Activated gamma-delta T cell (primary cell): ENCODE results near the gene HES5.

ENCODE experiments used
- DNase-seq: peaks from one replicate; lab custom pipeline; 2025; lab: John Stamatoyannopoulos, UW

The HES5 gene

DNA sequence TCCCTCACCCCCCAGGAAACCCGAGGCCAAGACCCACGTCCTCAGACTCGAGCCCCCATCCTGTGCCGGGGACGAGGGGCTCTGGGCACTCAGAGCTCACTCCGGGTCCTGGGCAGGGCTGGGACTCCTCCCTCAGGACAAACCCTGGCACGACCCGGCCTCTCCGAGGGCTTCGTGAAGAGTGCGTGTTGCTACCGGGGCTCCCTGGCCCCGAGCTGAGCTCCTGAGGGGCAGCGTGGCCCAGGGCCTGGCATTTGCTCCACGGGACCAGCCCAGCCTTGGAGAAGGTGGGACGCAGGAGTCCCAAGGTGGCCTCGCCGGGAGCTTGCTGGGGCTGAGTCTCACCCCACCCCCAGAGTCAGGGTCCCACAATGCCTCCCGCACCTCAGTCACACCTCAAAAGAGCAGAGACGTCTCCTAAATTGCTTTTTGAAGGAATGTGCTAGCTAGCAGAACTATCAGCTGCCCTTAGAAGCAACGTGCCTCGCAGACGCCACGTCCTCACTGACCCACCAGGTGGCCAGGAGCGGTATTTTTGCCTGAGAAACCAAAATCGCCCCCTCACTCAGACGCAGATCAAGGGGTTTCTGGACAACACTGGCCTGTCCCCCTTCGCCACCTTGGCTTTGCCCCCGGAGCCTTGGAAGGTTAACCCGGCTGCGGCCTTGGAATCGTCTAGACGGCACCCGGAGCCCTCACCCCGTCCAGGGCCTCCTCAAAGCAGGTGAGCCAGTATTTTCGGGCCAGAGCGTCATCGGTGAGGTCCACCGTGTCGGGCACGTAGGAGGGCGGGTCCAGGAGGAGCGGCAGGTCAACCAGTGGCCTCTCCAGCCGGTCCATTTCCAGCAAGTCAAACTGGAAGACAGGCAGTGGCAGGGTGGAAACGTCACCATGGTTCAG is 14.9 kb downstream of the HES5 start:
- no peak for DNase-seq

DNA sequence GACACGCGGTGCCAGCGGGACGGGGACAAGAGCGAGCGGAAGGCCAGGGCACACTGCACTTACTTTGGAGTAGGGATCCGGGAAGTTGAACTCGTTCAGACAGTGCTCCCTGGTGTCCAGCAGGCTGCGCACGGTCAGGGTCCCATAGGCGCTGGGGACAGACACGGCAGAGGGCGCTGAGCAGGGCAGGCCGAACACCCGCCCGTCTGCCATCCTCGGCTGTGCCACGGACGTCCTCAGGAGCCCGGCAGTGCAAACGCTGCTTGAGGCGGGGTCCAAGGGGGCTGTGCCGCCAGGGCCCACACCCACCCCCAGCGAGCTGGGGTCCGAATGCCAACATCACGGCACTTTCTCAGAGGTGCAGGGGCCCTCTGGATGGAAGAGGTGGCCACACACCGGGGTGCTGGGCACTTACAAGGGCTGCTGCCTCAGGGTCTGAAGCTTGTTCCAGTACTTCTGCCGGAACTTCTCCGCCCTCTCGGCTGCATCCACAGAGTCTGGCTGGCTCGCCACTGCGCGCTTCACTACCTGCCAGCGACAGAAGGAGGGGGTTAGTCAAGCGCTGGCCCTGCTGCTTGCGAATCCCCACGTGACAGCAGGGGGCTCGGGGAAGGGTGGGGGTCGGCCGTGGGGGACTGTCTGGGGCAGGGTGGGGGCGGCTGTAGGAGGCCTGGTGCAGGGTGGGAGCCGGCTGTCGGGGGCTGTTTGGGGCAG is 16.0 kb downstream of the HES5 start:
- DNase-seq, result no peak

DNA sequence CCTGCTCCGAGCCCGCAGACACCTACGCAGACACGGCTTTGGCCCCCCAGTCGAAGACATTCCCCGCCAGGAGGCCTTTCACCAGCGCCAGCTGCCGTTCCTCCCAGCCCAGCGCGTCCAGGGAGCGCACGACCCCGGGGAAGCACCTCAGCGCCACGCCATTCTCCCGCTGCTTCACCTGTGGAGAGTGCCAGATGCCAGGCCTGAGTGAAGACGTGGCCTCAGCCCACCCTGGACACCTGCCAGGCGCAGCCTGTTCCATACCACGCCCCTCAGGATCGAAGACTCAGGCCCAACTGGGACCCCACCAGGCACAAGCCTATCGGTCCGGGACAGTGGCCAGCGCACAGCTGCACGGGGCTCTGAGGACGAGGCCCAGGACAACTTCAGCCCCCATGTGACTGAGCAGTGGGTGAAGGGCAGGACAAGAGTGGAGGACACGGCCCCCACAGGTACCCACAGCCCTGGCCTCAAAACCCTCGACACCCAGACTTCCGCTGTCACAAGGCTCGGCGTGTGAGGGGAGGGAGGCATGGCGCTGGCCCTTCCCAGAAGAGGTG is 17.1 kb downstream of the HES5 start:
- DNase-seq, result no peak

DNA sequence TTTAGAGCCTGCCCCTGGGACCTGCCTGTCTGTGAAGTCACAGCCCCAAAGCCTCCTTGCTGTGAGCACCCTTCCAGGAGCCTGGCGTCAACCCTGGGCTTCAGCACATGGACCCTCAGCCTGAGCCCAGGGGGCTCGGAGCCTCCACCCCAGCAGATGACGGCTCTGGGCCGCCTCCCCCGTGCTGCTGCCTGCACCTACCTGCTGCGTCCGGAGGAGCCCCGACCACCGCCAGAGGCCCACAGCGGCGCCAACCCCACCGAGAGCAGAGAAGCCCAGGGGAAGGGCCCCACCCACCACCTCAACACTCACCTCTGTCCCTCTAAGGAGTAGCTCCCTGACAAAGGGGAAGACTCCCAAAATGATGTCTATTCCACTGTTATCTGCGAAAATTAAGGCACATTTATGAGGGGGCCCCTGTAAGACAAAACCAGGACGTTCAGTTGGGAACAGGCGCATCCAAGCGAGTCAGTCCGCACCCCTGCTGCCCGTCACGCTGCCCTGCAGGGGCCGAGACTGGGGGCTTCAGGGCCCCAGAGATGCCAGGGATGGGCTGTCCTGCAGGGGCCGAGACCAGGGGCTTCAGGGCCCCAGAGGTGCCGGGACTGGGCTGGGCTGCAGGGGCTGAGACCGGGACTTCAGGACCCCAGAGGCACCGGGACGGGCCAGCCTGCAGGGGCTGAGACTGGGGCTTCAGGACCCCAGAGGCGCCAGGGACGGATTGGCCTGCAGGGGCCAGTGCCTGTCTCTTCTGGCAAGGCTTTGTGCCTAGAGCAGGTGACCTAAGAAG is 19.5 kb downstream of the HES5 start:
- no peak for DNase-seq

DNA sequence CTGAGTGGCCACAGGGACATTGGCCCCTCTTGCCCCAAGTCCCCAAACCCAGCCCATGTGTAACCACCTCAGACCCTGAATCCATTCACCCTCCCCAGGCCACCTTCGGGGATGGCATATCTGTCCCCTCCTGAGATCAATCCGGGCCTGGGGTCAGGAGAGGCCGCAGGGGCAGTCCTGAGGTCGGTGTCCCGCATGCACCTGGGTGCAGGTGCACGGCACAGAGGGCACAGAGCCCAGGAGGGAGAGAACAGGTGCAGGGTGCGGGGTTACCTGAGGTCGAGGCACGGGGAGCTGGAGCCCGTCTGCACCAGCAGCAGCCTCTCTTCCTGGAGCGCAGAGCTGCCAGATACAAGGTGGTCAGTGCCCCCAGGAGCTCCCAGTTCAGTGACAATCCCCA is 20.5 kb downstream of the HES5 start:
- no peak for DNase-seq

DNA sequence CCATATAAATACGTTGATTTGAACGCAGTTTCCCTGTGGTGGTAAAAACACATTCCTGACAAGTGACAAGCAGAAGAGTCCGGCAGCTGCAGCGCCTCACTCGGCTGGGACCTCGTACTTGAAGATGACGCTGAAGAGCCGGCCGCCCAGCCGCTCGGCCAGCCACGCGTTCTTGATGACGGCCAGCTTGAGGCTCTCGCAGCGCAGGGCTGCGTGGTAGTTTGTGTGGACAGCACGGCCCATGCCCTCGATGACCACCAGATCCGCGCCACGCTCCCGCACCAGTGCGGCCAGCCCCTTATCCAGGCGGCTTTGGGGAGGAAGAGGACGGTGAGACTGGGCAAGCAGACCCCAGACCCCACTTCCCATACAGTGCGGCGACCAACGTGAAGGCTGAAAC is 21.3 kb downstream of the HES5 start:
- DNase-seq, result no peak

DNA sequence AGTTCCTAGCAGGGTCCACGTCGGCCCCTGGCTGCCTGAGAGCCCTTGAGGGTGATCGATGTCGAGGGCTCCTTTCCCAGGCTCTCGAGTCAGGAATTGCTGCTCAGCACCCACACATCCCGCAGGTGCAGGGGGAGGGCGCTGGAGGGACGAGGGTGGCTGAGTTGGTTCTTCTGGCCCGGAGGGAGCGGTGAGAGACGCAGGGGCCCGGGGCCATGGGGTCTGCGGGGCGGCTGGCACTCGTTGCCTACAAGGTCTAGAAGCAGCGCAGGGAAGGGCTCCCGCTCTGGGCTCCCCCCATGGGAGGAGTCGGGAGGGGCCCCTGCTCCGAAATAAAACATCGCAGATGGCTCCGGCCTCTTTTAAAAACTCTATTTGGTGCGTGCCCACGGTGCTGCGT is 21.9 kb downstream of the HES5 start:
- no peak for DNase-seq

DNA sequence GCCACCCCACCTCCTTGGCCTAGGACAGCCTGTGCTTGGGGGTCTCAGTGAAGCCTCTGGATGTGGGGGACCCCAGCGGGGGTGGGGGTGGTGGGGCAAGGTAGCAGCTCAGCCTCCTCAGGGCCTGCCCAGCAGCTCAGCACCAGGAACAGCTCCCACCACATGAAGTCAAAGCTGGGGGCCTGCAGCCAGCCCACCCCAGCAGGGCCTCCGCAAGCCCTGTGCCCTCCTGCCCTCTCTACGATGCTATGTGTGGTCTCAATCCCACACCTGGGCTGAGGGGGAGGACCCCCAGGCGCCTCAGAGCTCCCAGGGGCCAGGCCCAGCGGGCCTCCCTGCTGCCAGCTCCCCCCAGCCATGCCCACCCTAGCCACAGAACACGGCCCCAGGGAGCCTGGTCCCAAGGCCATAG is 22.3 kb downstream of the HES5 start:
- no peak for DNase-seq

DNA sequence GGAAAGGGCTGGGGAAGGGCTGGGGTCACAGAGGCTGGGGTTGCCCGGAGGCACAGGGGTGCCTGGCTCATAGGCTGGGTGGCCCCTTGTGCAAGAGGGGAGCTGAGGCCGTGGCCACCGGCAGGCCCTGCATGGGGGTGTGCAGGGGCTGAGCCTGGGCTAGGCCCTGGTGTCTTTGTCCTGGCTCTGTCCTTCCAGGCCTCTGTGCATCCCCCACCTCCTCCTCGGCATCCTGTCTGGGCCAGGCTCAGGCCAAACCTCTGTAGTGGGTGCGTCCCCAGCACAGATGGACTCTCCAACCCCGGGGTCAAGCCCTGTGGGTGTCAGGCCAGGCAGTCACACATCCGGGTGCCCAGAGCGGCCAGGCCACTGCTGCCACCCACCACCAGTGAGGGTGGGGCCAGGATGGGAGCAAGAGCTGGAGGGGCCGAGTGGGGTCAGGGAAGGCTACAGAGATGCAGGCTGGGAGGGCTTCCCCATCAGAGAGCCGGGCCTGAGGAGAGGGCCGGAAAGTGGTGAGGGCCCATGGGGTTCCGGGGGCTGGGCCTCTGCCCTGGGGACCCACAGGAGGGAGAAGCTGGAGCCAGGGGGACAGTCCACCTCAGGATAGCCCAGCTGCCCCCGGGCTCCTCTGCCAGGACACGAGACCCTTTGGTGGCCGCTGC is 23.0 kb downstream of the HES5 start:
- no peak for DNase-seq

DNA sequence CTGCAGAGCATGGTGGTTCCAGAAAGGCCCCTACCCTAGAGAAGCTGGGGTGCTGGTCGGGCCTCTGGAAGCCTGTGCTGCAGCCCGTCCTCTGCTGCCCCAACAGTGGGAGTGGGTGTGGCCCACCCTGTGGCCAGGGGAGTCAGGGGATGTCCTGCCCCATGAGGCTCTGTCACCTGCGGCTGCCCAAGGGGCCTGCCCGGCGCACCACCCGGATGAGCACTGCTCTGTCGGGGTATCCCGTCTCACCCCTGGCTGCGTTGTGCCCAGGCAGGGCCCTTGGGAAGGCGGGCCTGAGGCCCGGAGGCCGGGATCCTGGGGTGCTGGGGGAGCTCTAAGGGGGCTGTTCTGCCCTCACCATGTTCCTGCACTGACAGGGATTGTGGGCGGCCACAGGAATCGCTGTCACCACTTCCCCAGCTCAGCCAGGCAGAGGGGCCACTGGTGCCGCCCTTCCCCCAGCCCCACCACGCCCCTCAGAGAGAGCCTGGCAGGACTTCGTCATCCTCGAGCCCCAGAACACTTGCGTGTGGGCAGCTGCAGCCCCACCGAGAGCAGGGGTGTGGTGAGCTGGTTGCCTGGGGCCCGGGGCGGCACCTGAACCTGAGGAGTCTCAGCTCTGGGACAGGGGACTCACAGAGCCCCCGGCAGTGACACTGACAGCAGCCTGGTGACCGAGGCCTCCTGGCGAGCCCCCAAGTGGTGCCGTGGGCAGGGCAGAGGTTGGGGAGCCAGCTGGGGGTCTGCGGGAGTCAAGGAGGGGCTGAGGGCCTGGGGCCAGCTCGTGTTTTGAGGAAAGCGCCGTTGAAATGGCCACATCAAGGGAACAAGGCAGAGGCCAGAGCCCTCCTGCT is 23.8 kb downstream of the HES5 start:
- no peak for DNase-seq

DNA sequence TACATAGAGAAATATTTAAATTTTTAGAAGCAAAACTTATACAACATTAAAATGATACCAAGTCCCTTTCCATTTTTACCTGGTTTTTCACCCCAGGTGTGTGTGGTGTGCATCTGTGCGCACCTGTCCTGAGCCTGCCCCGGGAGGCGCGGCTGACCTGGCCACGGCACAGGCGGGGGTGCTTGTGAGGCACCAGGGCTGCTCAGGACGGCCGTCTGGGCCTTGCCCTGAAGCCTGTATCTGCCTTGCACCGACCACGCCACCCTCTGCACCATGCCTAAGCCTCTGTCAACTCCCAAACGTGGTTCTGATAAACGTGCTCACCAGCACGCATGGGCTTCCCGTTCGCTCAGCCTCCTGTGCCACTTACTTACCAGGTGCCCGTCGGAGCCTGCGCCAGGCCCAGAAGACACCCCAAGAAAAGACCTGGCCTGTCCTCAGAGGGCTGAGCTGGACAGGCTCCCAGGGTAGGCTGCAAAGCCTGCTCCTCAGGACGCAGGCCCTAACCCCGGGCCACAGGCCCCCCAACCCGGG is 24.5 kb downstream of the HES5 start:
- DNase-seq, result no peak

DNA sequence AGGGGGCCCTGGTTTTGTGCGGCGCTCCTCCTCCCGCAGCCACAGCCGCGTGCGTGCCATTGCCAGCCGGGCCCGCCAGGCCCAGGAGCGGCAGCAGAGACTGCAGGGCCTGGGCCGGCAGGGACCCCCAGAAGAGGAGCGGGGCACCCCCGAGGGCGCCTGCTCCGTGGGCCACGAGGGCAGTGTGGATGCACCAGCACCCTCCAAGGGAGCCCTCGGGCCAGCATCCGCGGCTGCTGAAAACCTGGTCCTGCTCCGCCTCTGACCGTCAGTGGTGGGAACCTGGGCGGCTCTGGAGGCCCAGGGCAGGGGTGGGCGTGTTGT is 25.2 kb downstream of the HES5 start:
- DNase-seq, result no peak

DNA sequence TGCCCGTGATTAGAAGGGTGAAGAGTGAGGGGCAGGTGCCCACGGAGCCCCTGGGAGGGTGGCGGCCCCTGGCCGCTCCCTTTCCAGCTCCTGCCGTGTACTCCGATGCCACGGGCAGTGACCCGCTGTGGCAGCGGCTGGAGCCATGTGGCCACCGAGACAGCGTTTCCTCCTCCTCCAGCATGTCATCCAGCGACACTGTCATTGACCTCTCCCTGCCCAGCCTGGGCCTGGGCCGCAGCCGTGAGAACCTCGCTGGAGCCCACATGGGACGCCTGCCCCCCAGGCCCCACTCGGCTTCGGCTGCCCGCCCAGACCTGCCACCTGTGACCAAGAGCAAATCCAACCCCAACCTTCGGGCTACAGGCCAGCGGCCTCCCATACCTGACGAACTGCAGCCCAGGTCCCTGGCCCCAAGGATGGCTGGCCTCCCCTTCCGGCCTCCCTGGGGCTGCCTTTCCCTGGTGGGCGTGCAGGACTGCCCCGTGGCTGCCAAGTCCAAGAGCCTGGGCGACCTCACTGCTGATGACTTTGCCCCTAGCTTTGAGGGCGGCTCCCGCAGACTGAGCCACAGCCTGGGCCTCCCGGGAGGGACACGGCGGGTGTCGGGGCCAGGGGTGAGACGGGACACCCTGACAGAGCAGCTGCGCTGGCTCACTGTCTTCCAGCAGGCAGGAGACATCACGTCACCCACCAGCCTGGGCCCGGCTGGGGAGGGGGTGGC is 25.7 kb downstream of the HES5 start:
- no peak for DNase-seq

DNA sequence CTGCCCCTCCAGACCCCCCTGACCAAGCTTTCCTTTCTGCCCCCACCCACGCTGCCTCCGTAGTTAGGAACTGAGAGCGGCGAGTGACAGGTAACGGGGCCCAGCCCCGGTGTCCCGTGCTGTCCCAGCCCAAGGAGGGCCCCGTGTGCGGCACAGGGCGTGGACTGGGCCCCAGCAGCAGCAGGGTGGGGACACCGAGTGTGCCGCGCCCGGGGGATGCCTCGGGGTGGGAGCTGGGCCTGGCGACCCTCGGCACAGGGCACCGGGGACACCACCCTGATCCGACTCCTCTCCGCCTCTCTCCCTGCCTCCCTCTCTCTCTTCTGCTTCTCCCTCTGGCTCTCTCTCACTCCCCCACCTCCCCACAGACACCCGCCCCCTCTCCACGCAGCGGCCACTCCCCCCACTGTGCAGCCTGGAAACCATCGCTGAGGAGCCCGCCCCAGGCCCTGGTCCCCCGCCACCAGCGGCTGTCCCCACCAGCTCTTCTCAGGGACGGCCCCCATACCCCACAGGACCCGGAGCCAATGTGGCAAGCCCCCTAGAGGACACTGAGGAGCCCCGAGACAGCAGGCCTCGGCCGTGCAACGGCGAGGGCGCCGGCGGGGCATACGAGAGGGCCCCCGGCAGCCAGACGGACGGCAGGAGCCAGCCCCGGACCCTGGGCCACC is 26.4 kb downstream of the HES5 start:
- no peak for DNase-seq

DNA sequence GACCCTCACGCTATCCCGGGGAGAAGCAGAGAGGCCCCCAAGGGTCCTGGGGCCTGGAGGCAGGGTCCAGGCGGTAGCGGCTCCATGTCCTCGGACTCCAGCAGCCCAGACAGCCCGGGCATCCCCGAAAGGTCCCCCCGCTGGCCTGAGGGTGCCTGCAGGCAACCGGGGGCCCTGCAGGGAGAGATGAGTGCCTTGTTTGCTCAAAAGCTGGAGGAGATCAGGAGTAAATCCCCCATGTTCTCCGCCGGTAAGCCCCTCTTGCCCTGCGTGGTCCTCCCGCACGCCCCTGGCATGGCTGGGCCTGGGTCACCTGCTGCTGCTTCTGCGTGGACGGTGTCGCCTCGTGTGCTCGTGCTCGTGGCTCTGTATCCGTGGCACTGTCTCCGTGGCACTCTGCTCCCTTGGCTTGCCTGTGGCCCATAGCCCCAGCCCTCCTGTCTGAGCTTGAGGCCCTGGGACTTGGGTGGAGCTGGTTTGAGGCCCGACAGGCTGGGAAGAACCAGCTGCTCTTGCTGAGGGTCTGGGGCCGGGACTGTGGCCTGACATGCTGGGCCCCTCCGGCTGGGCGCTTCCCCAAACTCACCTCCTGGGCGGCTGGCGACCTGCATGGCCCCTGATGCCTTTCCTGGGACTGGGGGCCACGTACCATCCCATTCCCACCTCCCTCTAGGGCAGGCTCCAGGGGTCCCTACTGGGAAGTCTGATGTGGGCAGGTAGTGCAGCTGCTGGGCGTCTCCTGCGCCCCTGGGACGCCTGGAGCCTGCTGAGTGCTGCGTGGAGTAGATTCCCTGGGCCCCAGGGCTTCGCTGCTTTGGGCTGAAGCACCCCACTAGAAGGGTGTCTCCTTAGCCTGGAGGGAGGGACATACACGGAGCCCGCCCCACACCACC is 27.2 kb downstream of the HES5 start:
- DNase-seq, result no peak

DNA sequence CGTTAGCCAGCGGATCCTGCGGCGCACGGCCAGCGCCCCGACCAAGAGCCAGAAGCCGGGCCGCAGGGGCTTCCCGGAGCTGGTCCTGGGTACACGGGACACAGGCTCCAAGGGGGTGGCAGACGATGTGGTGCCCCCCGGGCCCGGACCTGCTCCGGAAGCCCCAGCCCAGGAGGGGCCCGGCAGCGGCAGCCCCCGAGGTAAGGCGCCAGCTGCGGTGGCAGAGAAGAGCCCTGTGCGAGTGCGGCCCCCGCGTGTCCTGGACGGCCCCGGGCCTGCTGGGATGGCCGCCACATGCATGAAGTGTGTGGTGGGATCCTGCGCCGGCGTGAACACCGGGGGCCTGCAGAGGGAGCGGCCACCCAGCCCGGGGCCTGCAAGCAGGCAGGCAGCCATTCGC is 27.9 kb downstream of the HES5 start:
- no peak for DNase-seq

DNA sequence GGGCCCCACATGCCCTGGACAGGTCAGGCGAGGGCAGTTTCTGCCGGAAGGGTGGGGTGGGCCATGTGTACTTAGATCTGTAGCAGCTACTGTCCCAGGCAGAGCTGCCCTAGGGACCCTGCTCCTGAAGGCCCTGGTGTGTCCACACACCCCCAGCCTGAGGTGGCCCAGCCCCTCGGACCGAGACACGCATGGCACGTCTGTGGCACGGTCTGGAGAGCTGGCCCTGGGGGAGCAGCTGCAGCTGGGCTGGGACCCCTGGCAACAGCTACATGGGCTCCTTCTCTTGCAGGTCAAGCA is 28.3 kb downstream of the HES5 start:
- no peak for DNase-seq

DNA sequence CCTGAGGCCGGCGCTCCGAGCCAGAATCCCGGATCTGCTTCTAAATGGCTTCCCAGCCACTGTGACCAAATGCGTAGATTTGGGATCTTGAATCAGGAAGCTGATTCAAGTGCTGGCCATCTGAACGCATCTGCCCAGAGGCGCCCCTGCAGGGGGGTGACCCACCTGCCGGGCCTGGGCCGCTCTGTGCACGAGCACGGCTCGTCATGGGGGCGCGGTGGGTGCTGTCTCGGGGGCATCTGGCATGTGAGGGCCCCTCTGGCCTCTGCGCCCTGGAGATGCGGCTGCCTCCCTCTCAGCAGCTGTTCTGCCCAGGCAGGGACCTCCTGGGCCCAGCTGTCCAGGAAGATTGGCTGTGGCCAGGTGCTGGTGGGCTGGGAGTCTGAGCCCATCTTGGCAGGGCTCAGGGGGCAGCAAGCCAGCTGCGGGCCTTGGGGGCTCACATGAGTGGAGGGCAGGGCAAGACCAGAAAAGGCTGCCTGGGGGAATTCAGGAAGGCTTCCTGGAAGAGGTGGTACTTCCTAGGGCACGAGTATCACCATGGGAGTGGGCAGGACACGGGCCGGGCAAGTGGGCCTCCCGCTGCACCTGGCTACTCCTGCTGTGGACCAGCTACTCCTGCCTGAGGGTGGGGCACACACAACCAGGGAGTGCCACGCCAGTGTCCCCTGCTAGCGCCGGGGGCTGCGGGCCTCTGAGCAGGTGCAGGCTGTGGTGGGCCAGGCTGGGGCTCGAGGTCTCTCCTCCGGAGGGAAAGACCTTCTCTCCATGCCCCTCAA is 28.8 kb downstream of the HES5 start:
- DNase-seq, result no peak
